CD8-positive, alpha-beta memory T cell (primary cell): Measurements from ENCODE around the gene ADGRF3. TPM values are rescaled to one million over a fixed set of nuclear protein-coding genes. Genes with fewer than 3 reads are reported as not detected.

Experiments used
- CTCF ChIA-PET: fragments of 350-600 bp; sonication (Branson Sonifier 250); formaldehyde crosslinking; loops from one replicate; lab custom pipeline; 2021; ENCODE audit warnings: antibody characterized with exemption; lab: Charles Lee
- POLR2A ChIA-PET: fragments of 350-600 bp; sonication (Branson Sonifier 250); formaldehyde crosslinking; loops from one replicate; lab custom pipeline; 2021; ENCODE audit warnings: antibody characterized with exemption; lab: Charles Lee
- DNase-seq, 5 donors: peaks; one replicate each; pipeline versions ENCODE4 v3.0.0 to v3.0.0-alpha.2; 2020 to 2022; ENCODE audit warnings: mixed read lengths in 1 of 5
- H3K27ac ChIP-seq: one replicate; pipeline ENCODE4 v1.7.0; 2013; ENCODE audit warnings: low read depth, mild to moderate bottlenecking, low read length, moderate library complexity
- H3K27me3 ChIP-seq: 2 replicates; pipeline ENCODE4 v1.7.0; 2013; ENCODE audit warnings: low read length, mild to moderate bottlenecking; ENCODE audit not compliant: insufficient read depth, poor library complexity, severe bottlenecking
- H3K36me3 ChIP-seq: 2 replicates; pipeline ENCODE4 v1.7.0; 2013; ENCODE audit warnings: mild to moderate bottlenecking, low read length, moderate library complexity; ENCODE audit not compliant: insufficient read depth
- H3K4me1 ChIP-seq: 2 replicates; pipeline ENCODE4 v1.7.0; 2013; ENCODE audit warnings: mild to moderate bottlenecking, low read length, moderate library complexity; ENCODE audit not compliant: insufficient read depth
- H3K4me3 ChIP-seq: 2 replicates; pipeline ENCODE4 v1.7.0; 2013; ENCODE audit warnings: mild to moderate bottlenecking, low read length
- H3K9me3 ChIP-seq: 2 replicates; pipeline ENCODE4 v1.7.0; 2013; ENCODE audit warnings: mild to moderate bottlenecking, low read length
- H3K27ac Mint-ChIP-seq, 8 donors: one replicate each; pipeline ENCODE4 v1.8.0; 2020 to 2021; ENCODE audit warnings: mixed read lengths in 8 of 8, mild to moderate bottlenecking in 6 of 8, inconsistent platforms in 3 of 8, moderate library complexity in 3 of 8
- H3K27me3 Mint-ChIP-seq, 2 donors: one replicate each; pipeline ENCODE4 v1.8.0; 2020 to 2021; ENCODE audit warnings: mixed read lengths in 2 of 2, mild to moderate bottlenecking in 1 of 2, moderate library complexity in 1 of 2
- H3K36me3 Mint-ChIP-seq, 3 donors: one replicate each; pipeline ENCODE4 v1.8.0; 2020 to 2021; ENCODE audit warnings: mixed read lengths in 3 of 3, inconsistent platforms in 1 of 3, mild to moderate bottlenecking in 1 of 3
- H3K4me1 Mint-ChIP-seq, 3 donors: one replicate each; pipeline ENCODE4 v1.8.0; 2020 to 2021; ENCODE audit warnings: mixed read lengths in 3 of 3, inconsistent platforms in 1 of 3, mild to moderate bottlenecking in 1 of 3
- H3K4me3 Mint-ChIP-seq, 7 donors: one replicate each; pipeline ENCODE4 v1.8.0; 2020 to 2021; ENCODE audit warnings: mixed read lengths in 7 of 7, mild to moderate bottlenecking in 6 of 7, moderate library complexity in 4 of 7, inconsistent platforms in 2 of 7
- H3K9me3 Mint-ChIP-seq, 5 donors: one replicate each; pipeline ENCODE4 v1.8.0; 2020 to 2022; ENCODE audit warnings: mixed read lengths in 5 of 5, mild to moderate bottlenecking in 3 of 5, moderate library complexity in 2 of 5, inconsistent platforms in 1 of 5
- polyA plus RNA-seq: library from polyadenylated mRNA; unstranded; fragments of 300-500 nt; fragmentation: Illumina TruSeq; gene quantifications from one replicate; pipeline ENCODE4 v1.2.3, GENCODE V29; 2021
- total RNA-seq, 2 experiments: library from RNA; stranded (reverse); gene quantifications; one replicate each; pipeline ENCODE4 v1.2.3, GENCODE V29; 2021

The ADGRF3 gene
- total and polyA plus RNA-seq, 3 experiments from 2014 or later = 0.43 to 4.0 (median 2.6) TPM

GRCh38 chr2:26284132-26284531 is 62.5 kb downstream of the ADGRF3 start:
- no peaks in the 10 kb centered on the region for H3K9me3 Mint-ChIP-seq
- Histone ChIP-seq H3K4me3 (no peak overlapping the region), H3K27me3 (no peaks in the 10 kb centered on the region), H3K36me3 (peaks cover 18% of the 10 kb centered on the region), H3K27ac (no peak overlapping the region), H3K9me3 (no peaks in the 10 kb centered on the region), H3K4me1 (no peaks in the 10 kb centered on the region)
- CTCF ChIA-PET = interaction anchor here (0.9 kb wide), 1 partner anchor 20 kb away, joined by 3 read pairs; no protein-coding TSS in a partner anchor
- POLR2A ChIA-PET = no interaction called here
- H3K4me1 Mint-ChIP-seq = no peaks in the 10 kb centered on the region
- H3K27ac Mint-ChIP-seq = no peak overlapping the region
- H3K4me3 Mint-ChIP-seq = no peak overlapping the region
- H3K27me3 Mint-ChIP-seq = peaks cover 0 to 1% of the 10 kb centered on the region in 2 donors
- H3K36me3 Mint-ChIP-seq = peaks cover 15 to 74% (median 32%) of the 10 kb centered on the region in 3 donors
- DNase-seq = no peak

- H3K9me3 ChIP-seq = no peaks in the 10 kb centered on the region
- Mint-ChIP-seq H3K4me3 (no peak overlapping the region), H3K27ac (no peak overlapping the region), H3K27me3 (peaks cover 0 to 1% of the 10 kb centered on the region in 2 donors), H3K36me3 (peaks cover 15 to 79% (median 34%) of the 10 kb centered on the region in 3 donors), H3K4me1 (no peaks in the 10 kb centered on the region), H3K9me3 (no peaks in the 10 kb centered on the region)
- H3K36me3 ChIP-seq = peaks cover 23% of the 10 kb centered on the region
- no peaks in the 10 kb centered on the region for H3K4me1 ChIP-seq
- H3K4me3 ChIP-seq = no peak overlapping the region
- no peak for DNase-seq
- ChIA-PET POLR2A (no interaction called here), CTCF (interaction anchor here (0.9 kb wide), 1 partner anchor 20 kb away, joined by 3 read pairs; no protein-coding TSS in a partner anchor)
- H3K27me3 ChIP-seq = no peaks in the 10 kb centered on the region
- no peak overlapping the region for H3K27ac ChIP-seq
Observed at GRCh38 chr2:26283606-26284005, 63.0 kb downstream of the ADGRF3 start.

GRCh38 chr2:26281226-26281625 is 65.4 kb downstream of the ADGRF3 start:
- Histone ChIP-seq H3K27ac (no peak overlapping the region), H3K27me3 (no peaks in the 10 kb centered on the region), H3K9me3 (no peaks in the 10 kb centered on the region), H3K36me3 (peaks cover 34% of the 10 kb centered on the region), H3K4me3 (no peak overlapping the region), H3K4me1 (no peaks in the 10 kb centered on the region)
- no peak for DNase-seq
- peaks cover 0 to 1% of the 10 kb centered on the region in 2 donors for H3K27me3 Mint-ChIP-seq
- H3K4me3 Mint-ChIP-seq = no peak overlapping the region
- no peak overlapping the region for H3K27ac Mint-ChIP-seq
- peaks cover 15 to 81% (median 31%) of the 10 kb centered on the region in 3 donors for H3K36me3 Mint-ChIP-seq
- no peaks in the 10 kb centered on the region for H3K9me3 Mint-ChIP-seq
- POLR2A ChIA-PET = no interaction called here
- no peaks in the 10 kb centered on the region for H3K4me1 Mint-ChIP-seq
- CTCF ChIA-PET = no interaction called here

- no peak for DNase-seq
- no peaks in the 10 kb centered on the region for H3K27me3 Mint-ChIP-seq
- Histone ChIP-seq H3K4me3 (no peak overlapping the region), H3K9me3 (no peaks in the 10 kb centered on the region), H3K27me3 (no peaks in the 10 kb centered on the region), H3K4me1 (no peaks in the 10 kb centered on the region), H3K27ac (no peak overlapping the region), H3K36me3 (peaks cover 30% of the 10 kb centered on the region)
- ChIA-PET POLR2A (no interaction called here), CTCF (no interaction called here)
- H3K27ac Mint-ChIP-seq = no peak overlapping the region
- H3K9me3 Mint-ChIP-seq = no peaks in the 10 kb centered on the region
- H3K36me3 Mint-ChIP-seq = peaks cover 11 to 84% (median 27%) of the 10 kb centered on the region in 3 donors
- H3K4me3 Mint-ChIP-seq = no peak overlapping the region
- H3K4me1 Mint-ChIP-seq = no peaks in the 10 kb centered on the region
Observed at GRCh38 chr2:26279886-26280285, 66.7 kb downstream of the ADGRF3 start.

GRCh38 chr2:26276484-26277227 is 69.9 kb downstream of the ADGRF3 start:
- peaks cover 42% of the 10 kb centered on the region for H3K36me3 ChIP-seq
- H3K9me3 ChIP-seq = no peaks in the 10 kb centered on the region
- CTCF ChIA-PET = no interaction called here
- H3K4me3 Mint-ChIP-seq = no peak overlapping the region
- H3K27me3 ChIP-seq = no peaks in the 10 kb centered on the region
- H3K4me1 ChIP-seq = no peaks in the 10 kb centered on the region
- POLR2A ChIA-PET = no interaction called here
- H3K27ac Mint-ChIP-seq = peak overlapping the region in 3 of 8 donors; percentile 17 to 36 (median 17)
- H3K27ac ChIP-seq = no peak overlapping the region
- no peaks in the 10 kb centered on the region for H3K27me3 Mint-ChIP-seq
- H3K36me3 Mint-ChIP-seq = peaks cover 6 to 79% (median 19%) of the 10 kb centered on the region in 3 donors
- no peak for DNase-seq
- no peak overlapping the region for H3K4me3 ChIP-seq
- no peaks in the 10 kb centered on the region for H3K4me1 Mint-ChIP-seq
- no peaks in the 10 kb centered on the region for H3K9me3 Mint-ChIP-seq

- H3K4me1 Mint-ChIP-seq = peaks cover 0 to 6% (median 0%) of the 10 kb centered on the region in 3 donors
- H3K27ac Mint-ChIP-seq = no peak overlapping the region
- H3K27me3 Mint-ChIP-seq = no peaks in the 10 kb centered on the region
- POLR2A ChIA-PET = interaction anchor here (0.6 kb wide), 1 partner anchor 223 kb away, joined by 4 read pairs; no protein-coding TSS in a partner anchor
- DNase-seq = no peak
- no peak overlapping the region for H3K4me3 Mint-ChIP-seq
- Histone ChIP-seq H3K4me3 (no peak overlapping the region), H3K4me1 (no peaks in the 10 kb centered on the region), H3K27ac (no peak overlapping the region), H3K27me3 (no peaks in the 10 kb centered on the region), H3K36me3 (peaks cover 28% of the 10 kb centered on the region), H3K9me3 (no peaks in the 10 kb centered on the region)
- H3K36me3 Mint-ChIP-seq = peaks cover 6 to 70% (median 9%) of the 10 kb centered on the region in 3 donors
- no peaks in the 10 kb centered on the region for H3K9me3 Mint-ChIP-seq
- CTCF ChIA-PET = no interaction called here
Observed at GRCh38 chr2:26274058-26274613, 72.5 kb downstream of the ADGRF3 start.

GRCh38 chr2:26273501-26273900 is 73.1 kb downstream of the ADGRF3 start:
- Histone ChIP-seq H3K9me3 (no peaks in the 10 kb centered on the region), H3K4me1 (no peaks in the 10 kb centered on the region), H3K27me3 (no peaks in the 10 kb centered on the region), H3K36me3 (peaks cover 22% of the 10 kb centered on the region), H3K27ac (no peak overlapping the region), H3K4me3 (no peak overlapping the region)
- Mint-ChIP-seq H3K4me1 (peaks cover 0 to 6% (median 3%) of the 10 kb centered on the region in 3 donors), H3K27ac (peak overlapping the region in 1 of 8 donors; percentile 66), H3K27me3 (no peaks in the 10 kb centered on the region), H3K4me3 (no peak overlapping the region), H3K9me3 (no peaks in the 10 kb centered on the region), H3K36me3 (peaks cover 6 to 66% (median 6%) of the 10 kb centered on the region in 3 donors)
- POLR2A ChIA-PET = no interaction called here
- CTCF ChIA-PET = no interaction called here
- no peak for DNase-seq

- H3K27ac Mint-ChIP-seq = peak overlapping the region in 2 of 8 donors; percentile 21 to 62
- DNase-seq = no peak
- ChIA-PET CTCF (no interaction called here), POLR2A (no interaction called here)
- H3K9me3 Mint-ChIP-seq = no peaks in the 10 kb centered on the region
- Histone ChIP-seq H3K27ac (no peak overlapping the region), H3K9me3 (no peaks in the 10 kb centered on the region), H3K4me1 (no peaks in the 10 kb centered on the region), H3K27me3 (no peaks in the 10 kb centered on the region), H3K4me3 (no peak overlapping the region), H3K36me3 (peaks cover 12% of the 10 kb centered on the region)
- peaks cover 0 to 2% of the 10 kb centered on the region in 2 donors for H3K27me3 Mint-ChIP-seq
- H3K4me1 Mint-ChIP-seq = peaks cover 0 to 6% (median 4%) of the 10 kb centered on the region in 3 donors
- peaks cover 6 to 52% (median 13%) of the 10 kb centered on the region in 3 donors for H3K36me3 Mint-ChIP-seq
- H3K4me3 Mint-ChIP-seq = no peak overlapping the region
Observed at GRCh38 chr2:26270373-26270772, 76.2 kb downstream of the ADGRF3 start.
